HG03521 (cell line): ENCODE results near the gene SLC9A8.
A peak's percentile ranks its signal among the peaks of the same experiment; 100 is the strongest.

Experiments used
- ATAC-seq: cut with Tn5 transposase; IDR thresholded peaks from one replicate; pipeline ENCODE4 v1.9.1; 2021; ENCODE audit warnings: mild to moderate bottlenecking, moderate library complexity; ENCODE audit not compliant: unreplicated experiment

SLC9A8 gene

DNA sequence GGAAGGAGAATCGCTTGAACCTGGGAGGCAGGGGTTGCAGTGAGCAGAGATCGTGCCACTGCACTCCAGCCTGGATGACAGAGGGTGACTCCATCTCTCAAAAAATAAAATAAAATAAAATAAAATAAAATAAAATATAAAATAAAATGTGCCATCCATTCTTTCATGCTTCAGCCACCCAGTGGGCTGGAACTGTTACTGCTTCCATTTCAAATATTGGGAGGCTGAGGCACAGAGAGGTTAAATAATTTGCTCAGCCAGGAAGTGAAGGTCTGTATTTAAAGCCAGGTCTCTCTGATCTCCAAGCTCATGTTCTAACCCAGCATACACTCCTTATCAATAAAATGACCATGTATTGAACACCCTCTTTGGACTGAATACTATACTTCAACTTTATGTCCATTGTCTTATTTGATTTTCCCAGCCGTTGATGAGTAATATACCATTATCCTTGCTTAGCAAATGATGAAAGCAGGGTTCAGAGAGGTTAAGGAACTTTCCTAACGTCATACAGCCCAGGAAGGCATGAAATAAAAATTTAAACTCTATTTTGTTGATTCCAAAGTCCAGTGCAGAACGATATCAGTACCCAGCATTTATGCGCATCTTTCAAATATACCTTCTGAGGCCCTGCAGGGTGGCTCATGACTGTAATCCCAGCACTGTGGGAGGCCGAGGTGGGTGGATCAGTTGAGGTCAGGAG, 25.8 kb upstream of the SLC9A8 start:
- ATAC-seq, result no peak

- no peak for ATAC-seq
These were observed 25.0 kb upstream of the SLC9A8 start for GRCh38 chr20:49787371-49788357.

DNA sequence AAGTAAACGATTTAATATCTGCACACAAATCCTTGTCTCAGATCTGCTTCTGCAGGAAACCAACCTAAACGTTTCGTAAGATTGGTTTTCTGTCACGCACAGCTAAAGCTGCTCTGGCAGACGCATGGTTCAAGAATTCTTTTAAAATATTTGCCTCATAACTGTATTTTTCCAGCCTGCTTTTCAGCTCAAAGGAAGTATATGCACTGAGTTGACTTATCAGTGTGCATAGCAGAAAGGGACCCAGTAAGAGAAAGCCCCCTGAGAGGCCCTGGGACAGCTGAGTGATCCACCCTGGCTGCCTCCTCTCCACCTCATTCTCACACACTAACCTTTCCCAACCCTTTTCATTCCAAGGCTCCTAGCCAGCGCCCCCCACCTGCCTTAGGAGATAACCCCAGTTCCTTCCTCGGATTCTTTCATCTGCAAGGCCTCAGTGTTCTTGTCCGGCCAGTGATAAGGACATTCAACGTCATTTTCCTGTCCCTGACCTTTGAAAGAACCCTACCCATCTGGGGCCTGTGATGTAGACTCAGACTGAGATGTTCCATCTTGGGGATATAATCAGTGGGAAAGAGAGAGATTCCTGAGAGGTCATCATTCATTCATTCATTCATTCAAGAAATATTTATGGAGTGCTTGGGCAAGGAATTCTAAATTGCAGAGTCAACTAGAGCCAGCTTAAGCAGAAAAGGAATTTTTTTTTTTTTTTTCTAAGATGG, 22.4 kb upstream of the SLC9A8 start:
- no peak for ATAC-seq

DNA sequence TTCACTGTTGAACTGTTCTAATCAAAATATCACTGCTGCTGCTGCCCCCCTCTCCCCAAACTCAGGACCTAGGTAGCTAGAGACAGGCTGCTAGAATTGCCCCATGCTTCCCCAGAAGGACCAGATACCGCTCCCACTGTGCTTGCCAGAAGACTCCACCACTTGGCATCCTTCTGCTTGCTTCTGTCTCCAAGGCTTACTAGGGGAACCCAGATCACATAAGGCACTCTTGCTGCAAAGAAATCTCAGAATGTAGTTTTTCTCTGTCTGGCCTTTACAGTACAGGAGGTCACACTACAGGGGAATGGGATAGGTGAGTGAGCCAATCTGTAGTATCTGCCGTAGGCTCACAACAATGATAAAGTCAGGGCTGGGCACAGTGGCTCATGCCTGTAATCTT, 21.5 kb upstream of the SLC9A8 start:
- no peak for ATAC-seq

GRCh38 chr20:49792006-49792405, 20.6 kb upstream of the SLC9A8 start:
- ATAC-seq, result no peak

GRCh38 chr20:49792611-49793010, 20.0 kb upstream of the SLC9A8 start:
- ATAC-seq, result no peak

DNA sequence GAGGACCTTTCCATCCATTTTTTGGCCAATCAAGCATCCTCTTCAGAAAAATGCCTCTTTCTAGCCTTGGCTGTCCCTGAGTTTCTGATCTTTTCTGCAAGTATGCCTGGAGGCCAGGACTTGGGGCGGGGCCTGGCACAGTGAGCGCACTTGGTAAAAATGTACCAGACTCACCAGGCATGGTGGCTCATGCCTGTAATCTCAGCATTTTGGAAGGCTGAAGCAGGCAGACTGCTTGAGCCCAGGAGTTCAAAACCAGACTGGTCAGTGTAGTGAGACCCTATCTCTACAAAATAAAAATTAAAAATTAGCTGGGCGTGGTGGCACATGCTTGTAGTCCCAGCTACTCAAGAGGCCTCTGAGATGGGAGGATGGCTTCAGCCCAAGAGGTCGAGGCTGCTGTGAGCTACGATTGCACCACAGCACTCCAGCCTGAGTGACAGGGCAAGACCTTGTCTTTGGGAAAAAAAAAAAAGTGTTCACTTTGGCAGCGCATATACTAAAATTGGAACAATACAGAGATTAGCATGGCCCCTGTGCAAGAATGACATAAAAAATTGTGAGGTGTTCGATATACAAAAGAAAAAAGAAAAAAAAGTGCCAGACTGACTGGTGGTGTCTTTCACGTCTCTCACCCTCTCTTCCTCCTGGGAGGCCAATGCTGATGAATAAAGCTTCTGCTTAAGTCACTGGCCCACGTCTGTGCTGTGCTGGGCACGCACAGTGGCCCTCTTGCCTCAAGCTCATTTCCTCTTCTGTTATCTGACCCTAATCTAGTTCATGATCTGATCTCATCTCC, 18.1 kb upstream of the SLC9A8 start:
- no peak for ATAC-seq

DNA sequence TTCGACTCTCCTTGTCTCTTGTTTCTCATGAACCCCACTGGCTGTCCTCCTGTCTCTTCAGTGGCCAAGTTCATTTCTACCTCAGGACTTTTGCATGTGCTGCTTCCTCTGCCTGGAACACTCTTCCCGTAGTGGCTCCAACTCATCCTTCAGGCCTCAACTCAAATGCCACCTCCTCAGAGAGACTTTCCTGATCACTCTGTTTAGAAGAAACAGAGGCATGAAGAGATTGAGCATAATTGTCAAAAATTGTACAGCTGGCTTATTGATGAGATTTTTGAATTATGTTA, 17.5 kb upstream of the SLC9A8 start:
- ATAC-seq, result no peak

DNA sequence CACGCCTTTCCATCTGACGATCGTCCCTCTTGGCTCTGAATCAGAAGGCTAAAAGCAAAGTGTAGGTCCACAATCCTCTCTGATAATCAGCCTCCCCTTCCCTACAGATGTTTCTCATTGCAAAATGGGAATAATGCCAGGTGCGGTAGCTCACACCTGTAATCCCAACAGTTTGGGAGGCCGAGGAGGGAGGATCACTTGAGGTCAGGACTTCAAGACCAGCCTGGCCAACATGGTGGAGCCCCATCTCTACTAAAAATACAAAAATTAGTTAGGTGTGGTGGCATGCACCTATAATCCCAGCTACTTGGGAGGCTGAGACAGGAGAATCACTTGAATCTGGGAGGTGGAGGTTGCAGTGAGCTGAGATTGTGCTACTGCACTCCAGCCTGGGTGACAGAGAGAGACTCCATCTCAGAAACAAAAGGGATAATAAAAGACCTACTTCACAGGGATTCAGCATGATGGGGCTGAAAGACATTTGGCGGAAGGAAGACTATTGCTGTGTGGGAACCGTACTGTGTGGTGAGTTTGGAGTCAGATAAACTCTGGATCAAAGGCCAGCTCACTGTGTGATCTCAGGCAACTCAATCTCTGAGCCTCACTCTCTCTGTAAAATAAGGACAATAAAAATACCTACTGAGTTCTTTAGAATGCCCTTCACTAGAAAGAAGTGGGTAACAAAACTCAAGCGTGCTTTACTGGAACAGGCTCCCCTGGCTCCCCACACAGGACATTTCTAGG, 15.9 kb upstream of the SLC9A8 start:
- ATAC-seq, result no peak

DNA sequence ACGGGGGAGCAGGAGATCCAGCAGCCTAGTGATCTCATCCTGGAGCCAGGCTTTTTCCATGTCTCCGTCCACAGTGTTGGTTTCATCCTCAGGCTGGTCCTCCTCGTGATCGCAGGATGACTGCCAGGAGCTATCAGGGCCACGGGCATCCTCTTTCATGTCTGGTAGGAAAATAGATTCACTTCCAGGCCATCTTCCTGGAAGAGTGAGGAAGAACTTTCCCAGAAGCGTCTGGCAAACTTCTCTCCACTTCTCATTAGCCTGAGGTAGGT, 15.3 kb upstream of the SLC9A8 start:
- ATAC-seq, result no peak

GRCh38 chr20:49798718-49799117, 13.9 kb upstream of the SLC9A8 start:
- ATAC-seq, result no peak

- no peak for ATAC-seq
These were observed 12.9 kb upstream of the SLC9A8 start for GRCh38 chr20:49799698-49800097.

- no peak for ATAC-seq
These were observed 9.2 kb upstream of the SLC9A8 start for GRCh38 chr20:49803418-49803817.

DNA sequence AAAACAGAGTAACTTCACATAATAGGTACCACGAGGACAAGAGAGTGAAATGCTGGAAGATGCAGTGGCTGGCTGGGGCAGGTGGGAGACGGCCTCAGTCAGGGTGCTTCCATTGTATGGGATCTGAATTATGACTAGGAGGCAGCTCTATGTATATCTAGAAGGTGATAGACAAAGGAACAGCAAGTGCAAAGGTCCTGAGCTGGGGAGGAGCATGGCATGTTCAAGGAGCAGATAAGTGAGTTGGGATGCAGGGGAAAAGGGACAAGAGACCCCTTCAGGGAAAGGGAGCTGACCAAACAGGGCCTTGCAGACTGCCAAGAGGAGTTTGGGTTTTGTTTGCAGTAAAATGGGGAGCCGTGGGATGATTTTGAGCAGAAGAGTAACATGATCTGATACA, 8.3 kb upstream of the SLC9A8 start:
- ATAC-seq, result no peak

DNA sequence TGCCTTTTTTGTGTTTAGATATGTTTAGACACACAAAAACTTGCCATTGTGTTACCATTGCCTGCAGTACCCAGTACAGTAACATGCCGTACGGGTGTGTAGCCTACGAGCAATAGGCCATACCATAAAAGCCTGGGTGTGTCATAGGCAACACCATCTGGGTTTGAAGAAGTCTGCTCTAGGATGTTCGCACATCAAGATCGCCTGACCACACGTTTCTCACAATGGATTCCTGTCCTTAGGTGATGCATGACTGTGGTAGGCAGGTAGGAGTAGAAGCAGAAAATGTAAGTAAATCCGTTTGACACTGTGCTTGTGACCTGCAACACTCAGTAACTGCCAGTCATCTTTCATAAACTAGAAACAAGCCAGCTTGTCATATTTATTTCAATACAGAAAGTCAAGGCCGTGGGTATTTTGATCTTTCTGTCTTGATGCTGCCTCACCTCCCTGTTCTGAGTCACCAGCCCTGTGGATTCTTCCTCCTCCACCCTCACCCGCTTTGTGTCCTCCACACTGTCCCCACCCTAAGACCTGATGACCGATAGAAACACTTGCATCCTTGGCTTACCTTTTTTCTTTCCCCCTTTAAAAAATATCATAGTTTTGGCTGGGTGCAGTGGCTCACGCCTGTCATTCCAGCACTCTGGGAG, 7.3 kb upstream of the SLC9A8 start:
- ATAC-seq, result peak; percentile 48

GRCh38 chr20:49808753-49809152, 3.9 kb upstream of the SLC9A8 start:
- no peak for ATAC-seq

DNA sequence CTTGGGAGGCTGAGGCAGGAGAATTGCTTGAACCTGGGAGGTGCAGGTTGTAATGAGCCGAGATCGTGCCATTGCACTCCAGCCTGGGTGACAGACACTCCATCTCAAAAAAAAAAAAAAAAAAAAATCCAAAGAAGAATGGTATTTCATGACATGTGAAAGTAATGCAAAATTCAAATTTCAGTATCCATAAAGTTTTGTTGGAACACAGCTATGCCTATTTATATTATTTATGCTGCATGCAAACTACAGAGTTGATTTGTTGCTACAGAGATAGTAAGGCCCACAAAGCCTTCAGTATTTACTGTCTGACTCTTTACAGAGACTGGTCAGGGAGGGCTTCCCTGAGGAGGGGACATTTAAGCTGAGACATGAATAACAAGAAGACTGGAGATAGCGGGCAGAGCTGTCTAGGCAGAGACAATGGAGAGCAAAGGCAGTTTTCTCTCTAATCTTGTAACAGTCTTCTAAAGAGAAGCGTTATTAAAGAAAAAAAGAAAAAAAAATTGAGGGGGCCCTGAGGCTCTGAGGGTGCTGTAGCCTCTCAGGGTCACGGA, 2.7 kb upstream of the SLC9A8 start:
- no peak for ATAC-seq

- ATAC-seq, result no peak
These were observed 2.0 kb upstream of the SLC9A8 start for GRCh38 chr20:49810491-49811190.
